Coronary artery (tissue), 2 donors: ENCODE results near the gene THBS4.
A peak's percentile ranks its signal among the peaks of the same experiment; 100 is the strongest.

Source experiments
- DNase-seq: peaks from one replicate; pipeline ENCODE4 v3.0.0-alpha.2; 2017; ENCODE audit warnings: low spot score
- H3K27ac ChIP-seq, 2 donors: fragments of 200-600 bp; sonication (generic); one replicate each; pipeline ENCODE4 v1.5.1; 2016 to 2019
- H3K4me3 ChIP-seq: fragments of 200-600 bp; sonication (generic); 2 replicates; pipeline ENCODE4 v1.5.1; 2016; ENCODE audit warnings: mild to moderate bottlenecking, moderate library complexity
- CTCF ChIP-seq: fragments of 200-600 bp; sonication (generic); IDR thresholded peaks from one replicate; pipeline ENCODE4 v1.5.1; 2019; ENCODE audit warnings: antibody characterized with exemption

Gene THBS4

DNA sequence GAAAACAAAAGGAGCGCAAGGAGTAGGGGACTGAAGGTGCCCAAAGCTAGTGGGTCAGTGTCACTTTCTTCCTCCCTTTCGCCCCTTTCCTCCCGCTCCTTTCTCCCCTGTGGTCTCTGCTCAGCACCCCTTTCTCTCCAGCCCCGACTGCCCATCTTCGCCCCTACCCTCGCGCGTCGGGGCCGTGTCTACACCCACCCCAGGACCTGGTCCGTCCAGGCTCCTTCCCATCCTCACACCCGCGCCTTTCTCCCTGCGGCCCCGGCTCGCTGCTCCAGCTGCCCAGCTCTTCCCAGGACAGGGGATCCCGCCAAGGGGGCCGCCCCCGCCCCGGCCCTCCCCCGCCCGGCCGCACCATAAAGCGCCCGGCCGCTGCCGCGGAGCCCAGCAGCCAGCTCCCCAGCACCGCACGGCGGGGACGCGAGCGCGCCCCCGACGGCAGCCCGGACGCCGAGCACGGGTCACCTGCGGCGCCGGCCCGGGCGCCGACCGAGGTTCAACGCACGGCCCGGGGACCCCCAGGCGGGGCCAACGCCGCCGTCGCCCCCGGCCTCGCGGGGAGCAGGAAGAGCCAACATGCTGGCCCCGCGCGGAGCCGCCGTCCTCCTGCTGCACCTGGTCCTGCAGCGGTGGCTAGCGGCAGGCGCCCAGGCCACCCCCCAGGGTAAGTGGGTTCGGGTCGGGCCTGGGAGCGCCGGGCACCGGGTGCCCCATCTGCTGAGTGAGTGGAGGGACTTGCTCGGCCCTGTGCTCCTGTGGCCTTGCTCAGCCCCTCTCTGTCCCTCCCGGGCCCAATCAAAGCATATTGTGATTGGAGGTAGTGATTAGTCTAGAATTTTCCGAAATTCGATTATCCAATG lies at the start of gene THBS4:
TSS of gene THBS4 (plus strand) at position 387 of the 860 bp plus-strand sequence. CDS start at position 577, 190 bp downstream.
- H3K4me3 ChIP-seq = peak within 1 kb of the TSS; percentile 61
- TF ChIP-seq CTCF = no peak
- DNase-seq = no peak
- H3K27ac ChIP-seq = no peak within 1 kb of the TSS

DNA sequence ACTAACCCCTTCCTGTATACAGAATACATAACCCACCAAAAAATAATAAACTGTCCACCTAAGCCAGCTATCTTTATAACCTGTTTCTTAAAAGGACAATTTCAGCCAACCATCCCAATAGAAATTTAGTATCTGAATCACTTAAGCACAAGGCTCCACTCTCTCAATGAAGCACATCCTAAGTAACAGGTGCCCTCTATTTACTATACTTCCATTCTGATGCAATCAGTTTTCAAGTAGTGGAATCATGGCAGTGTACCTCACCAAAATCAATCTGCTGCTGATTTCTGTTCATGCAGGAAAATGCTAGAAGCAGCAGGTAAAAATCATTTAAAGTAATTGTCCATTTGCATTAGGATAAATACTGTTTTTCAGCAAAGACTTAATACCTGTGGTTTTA lies 48.9 kb upstream of the THBS4 start:
- Histone ChIP-seq H3K27ac (no peak overlapping the region), H3K4me3 (no peak overlapping the region)
- no peak for TF ChIP-seq CTCF
- no peak for DNase-seq

- peak overlapping the region; percentile 90 for H3K4me3 ChIP-seq
- DNase-seq = no peak
- H3K27ac ChIP-seq = no peak overlapping the region
- no peak for TF ChIP-seq CTCF
Measured at GRCh38 chr5:79990205-79990597, 44.9 kb upstream of the THBS4 start.

DNA sequence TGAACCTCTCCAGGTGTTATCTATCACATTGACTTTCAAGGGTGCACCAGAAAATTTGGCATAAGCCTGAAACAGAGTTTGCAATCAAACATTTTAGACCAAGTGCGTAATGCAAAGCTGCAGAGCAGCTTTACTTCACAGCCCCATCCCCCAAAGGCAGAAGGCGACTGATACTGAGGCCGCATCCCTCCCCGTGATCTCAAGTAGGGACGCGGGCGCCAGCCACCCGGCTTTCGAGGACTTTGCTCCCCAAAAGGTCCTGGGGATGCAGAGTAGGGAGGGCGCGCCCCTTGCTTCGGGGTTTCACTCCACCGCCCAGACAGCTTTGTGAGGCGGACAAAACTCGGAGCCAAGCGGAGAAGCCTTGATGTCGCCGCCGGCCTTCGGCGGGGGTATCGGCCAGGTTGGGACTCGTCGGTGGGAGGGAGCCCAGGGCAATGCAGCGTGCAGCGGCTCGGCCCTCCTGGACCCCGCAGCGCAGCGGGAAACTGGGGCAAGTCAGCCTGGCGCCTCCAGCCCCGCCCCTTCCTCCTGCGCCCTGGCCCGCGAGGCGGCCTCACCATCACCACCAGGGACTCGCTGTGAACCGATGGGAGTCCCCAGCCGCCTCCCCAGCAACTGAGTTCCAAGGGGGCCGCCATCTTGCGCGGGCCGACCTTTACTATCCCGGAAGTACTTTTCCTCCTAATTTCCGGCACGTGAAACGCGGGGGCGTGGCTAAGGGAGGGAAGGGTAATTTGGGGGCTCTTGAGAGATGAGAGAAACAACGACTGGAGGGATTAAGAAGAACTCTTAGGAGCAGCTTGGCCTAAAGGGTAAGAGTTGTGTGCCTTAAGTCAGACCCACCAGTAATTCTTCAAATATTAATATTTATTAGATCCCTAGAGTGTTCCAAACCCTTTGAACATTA lies 44.3 kb upstream of the THBS4 start, which contains the start of gene MTX3:
TSS of gene MTX3 (minus strand) at position 665 of the 910 bp plus-strand sequence. CDS start at position 641, 24 bp downstream.
- Histone ChIP-seq H3K27ac (peak within 1 kb of the TSS; percentile 68 to 83), H3K4me3 (peak within 1 kb of the TSS; percentile 90)
- no peak for TF ChIP-seq CTCF
- DNase-seq = peak; percentile 82

GRCh38 chr5:79992891-79993657 lies 42.1 kb upstream of the THBS4 start:
- no peak for TF ChIP-seq CTCF
- DNase-seq = no peak
- Histone ChIP-seq H3K27ac (no peak overlapping the region), H3K4me3 (no peak overlapping the region)

- H3K4me3 ChIP-seq = no peak overlapping the region
- H3K27ac ChIP-seq = no peak overlapping the region
- DNase-seq = no peak
- peak; percentile 12 for TF ChIP-seq CTCF
Measured at GRCh38 chr5:79999722-80000121, 35.4 kb upstream of the THBS4 start.
